ENCODE results near the gene BCR.

GRCh38 chr22:23231471-23232093 is 51.3 kb downstream of the BCR start:
- TF ChIP-seq POLR2A (IDR thresholded peaks at IDR 0.05) (no peak), CTCF (IDR thresholded peaks at IDR 0.05) (no peak)
